A673 (cell line): Measurements from ENCODE around the gene ABCD2.

Experiments used
- EZH2 ChIP-seq: fragments of 200-600 bp; sonication (generic); IDR thresholded peaks from 2 replicates; pipeline ENCODE4 v1.6.1; 2017; ENCODE audit warnings: borderline replicate concordance, low read depth, mild to moderate bottlenecking, mixed read lengths, antibody characterized with exemption, low read length; ENCODE audit not compliant: poor library complexity, severe bottlenecking
- TF ChIP-seq, protein P1 (sequence below): fragments of 300-800, 200-600 bp; sonication (generic); conservative IDR thresholded peaks from 2 replicates; pipeline ENCODE4 v1.5.1; 2017; ENCODE audit warnings: low read depth, mild to moderate bottlenecking, antibody characterized with exemption, low read length, moderate library complexity, mixed read lengths

DNA sequence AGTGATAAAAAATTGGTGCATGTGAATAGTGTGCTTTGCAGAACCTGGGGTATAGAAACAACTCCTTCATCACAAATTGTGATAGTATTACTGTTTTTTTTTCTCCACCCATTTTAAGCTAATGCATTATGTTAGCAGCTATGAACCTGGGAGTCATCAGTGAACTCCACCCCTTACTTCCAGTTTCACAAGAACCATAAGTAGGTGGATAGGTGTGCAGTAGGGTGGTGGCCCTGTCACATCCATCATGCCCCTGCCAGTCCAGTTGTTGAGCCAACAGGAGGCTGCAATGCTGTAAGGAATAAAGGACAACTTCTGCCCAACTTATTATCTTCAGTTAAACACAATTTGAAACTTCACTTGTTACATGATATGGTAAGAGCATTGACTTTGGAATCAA, 85.7 kb downstream of the ABCD2 start:
- TF ChIP-seq, protein P1, sequence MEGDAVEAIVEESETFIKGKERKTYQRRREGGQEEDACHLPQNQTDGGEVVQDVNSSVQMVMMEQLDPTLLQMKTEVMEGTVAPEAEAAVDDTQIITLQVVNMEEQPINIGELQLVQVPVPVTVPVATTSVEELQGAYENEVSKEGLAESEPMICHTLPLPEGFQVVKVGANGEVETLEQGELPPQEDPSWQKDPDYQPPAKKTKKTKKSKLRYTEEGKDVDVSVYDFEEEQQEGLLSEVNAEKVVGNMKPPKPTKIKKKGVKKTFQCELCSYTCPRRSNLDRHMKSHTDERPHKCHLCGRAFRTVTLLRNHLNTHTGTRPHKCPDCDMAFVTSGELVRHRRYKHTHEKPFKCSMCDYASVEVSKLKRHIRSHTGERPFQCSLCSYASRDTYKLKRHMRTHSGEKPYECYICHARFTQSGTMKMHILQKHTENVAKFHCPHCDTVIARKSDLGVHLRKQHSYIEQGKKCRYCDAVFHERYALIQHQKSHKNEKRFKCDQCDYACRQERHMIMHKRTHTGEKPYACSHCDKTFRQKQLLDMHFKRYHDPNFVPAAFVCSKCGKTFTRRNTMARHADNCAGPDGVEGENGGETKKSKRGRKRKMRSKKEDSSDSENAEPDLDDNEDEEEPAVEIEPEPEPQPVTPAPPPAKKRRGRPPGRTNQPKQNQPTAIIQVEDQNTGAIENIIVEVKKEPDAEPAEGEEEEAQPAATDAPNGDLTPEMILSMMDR, result no peak
- no peak for TF ChIP-seq EZH2
